WI38 (cell line): ENCODE data around the gene ATP6V0B.

ENCODE experiments used
- H3K4me3 ChIP-seq: 2 replicates; pipeline ENCODE4 v1.5.1; 2011; ENCODE audit warnings: low read depth, mild to moderate bottlenecking, control low read depth, low read length
- CTCF ChIP-seq: IDR thresholded peaks from 2 replicates; pipeline ENCODE4 v1.5.1; 2012; ENCODE audit warnings: low read depth, mild to moderate bottlenecking, control low read depth, low read length

Gene ATP6V0B

GRCh38 chr1:43933386-43934100 lies 41.2 kb upstream of the ATP6V0B start, which contains the start of gene ARTN:
Gene ARTN, plus strand, starts transcription at chr1:43933801. Its CDS starts 1,856 bp downstream, at chr1:43935657.
- TF ChIP-seq CTCF = no peak

DNA sequence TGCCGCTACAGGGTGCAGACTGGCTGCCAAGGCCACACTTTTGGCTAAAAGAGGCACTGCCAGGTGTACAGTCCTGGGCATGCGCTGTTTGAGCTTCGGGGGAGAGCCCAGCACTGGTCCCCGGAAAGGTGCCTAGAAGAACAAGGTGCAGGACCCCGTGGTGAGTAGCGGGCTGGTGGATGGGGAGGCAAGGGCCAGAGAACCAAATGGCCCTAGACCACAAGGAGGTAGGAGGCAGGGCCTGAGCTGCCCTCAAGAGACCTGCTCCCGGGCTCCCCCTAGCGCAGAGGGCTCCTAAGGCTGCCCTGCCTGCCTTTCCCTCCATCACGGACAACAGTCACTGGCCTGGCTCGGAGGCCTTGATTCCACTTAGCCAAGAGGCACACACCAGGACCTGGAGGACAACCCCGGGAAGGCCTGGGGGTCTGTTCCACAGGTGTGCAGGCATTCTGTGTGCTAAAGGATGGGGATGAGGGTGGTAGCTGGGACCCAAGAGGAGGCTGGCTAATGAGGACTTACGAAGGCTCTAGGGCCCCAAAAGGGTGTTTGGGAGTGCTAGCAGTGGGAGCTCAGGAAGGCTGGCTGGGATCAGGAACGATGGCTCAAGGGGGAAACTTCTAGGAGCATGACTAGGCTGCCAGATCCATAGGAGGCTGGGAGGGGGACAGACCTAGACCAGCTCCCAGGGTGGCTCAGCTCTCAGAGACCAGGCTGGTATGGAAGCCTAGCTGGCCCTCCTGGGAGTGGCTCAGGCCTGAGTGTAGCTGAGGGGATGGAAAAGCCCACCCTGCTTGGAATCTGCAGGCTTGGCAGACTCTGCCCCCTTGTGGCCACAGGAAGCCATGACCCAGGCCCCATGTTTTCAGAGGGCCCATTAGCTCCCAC lies 40.4 kb upstream of the ATP6V0B start:
- H3K4me3 ChIP-seq = no peak overlapping the region
- TF ChIP-seq CTCF = peak; percentile 81

More at GRCh38 chr1:43933386-43934100, 41.2 kb upstream of the ATP6V0B start, which contains the start of gene ARTN:
- H3K4me3 ChIP-seq = peak within 1 kb of the TSS; percentile 57

DNA sequence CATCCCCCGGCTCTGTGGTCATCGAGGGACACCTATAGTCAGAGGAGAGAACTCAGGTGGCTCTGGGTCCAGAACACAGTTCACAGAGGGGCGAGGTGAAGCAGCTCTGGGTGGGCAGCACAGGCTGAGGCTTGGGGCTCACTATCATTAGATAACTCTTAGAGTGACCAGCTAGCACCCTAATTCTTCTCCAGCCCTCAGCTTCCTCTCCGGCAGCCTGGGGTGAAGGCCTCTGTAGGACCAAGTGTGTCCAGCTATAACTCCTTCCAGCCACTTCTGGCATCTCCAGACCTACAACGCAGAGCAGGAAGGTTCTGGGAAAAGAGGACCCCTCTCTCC lies 39.8 kb upstream of the ATP6V0B start:
- no peak for TF ChIP-seq CTCF
- H3K4me3 ChIP-seq = no peak overlapping the region

GRCh38 chr1:43935711-43936427 lies 38.9 kb upstream of the ATP6V0B start:
- no peak for TF ChIP-seq CTCF
- H3K4me3 ChIP-seq = peak overlapping the region; percentile 23; the same call in 1 of the 2 replicates

GRCh38 chr1:43936431-43937151 lies 38.2 kb upstream of the ATP6V0B start:
- peak overlapping the region; percentile 27; the same call in 1 of the 2 replicates for H3K4me3 ChIP-seq
- no peak for TF ChIP-seq CTCF

DNA sequence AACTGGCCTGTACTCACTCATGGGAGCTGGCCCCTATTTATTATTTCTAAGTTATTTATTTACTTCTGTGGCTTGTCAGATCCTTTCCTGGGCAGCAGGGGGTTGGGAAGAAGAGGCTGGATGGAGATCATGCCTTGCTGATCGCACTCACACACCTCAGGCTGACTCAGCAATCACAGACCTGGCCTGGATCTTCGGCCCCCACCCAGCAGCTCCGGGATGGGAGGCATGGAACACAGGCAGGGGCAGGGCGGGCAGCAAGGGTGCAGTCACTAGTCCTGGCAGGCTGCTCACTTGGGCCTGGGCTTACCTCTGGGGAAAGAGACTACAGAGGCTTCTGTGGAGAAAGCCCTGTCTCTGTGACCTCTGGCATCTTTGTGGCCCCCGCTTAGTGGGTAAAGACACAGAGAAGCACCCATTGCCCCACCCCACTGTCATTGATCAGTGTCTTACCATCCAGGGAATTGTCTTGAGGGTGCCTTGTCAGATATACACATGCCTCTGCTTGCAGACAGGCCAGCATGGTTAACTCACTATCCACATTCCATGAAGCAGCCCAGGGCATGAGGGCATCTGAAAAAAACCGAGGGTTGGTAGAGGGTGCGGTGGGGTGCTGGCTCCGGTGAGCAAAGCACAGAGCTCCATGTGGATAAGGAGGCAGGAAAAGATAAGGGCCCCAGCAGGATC lies 37.4 kb upstream of the ATP6V0B start:
- no peak for TF ChIP-seq CTCF
- no peak overlapping the region for H3K4me3 ChIP-seq
